Stimulated activated CD8-positive, alpha-beta memory T cell treated with anti-CD3 and anti-CD28 coated beads, Interleukin-15, amount 100 ng/mL, for 48 hours (primary cell): ENCODE measurements around the gene RASL11A.
A peak's percentile ranks its signal among the peaks of the same experiment; 100 is the strongest.
"Not testable (repeated sequence)": the region's sequence is repeated elsewhere in the genome, so short reads cannot be mapped to it uniquely, and the experiment has no call there.

Experiments used
- DNase-seq, 2 donors: peaks; one replicate each; pipeline ENCODE4 v3.0.0-alpha.2; 2020; ENCODE audit warnings: low read depth in 2 of 2

RASL11A gene

DNA sequence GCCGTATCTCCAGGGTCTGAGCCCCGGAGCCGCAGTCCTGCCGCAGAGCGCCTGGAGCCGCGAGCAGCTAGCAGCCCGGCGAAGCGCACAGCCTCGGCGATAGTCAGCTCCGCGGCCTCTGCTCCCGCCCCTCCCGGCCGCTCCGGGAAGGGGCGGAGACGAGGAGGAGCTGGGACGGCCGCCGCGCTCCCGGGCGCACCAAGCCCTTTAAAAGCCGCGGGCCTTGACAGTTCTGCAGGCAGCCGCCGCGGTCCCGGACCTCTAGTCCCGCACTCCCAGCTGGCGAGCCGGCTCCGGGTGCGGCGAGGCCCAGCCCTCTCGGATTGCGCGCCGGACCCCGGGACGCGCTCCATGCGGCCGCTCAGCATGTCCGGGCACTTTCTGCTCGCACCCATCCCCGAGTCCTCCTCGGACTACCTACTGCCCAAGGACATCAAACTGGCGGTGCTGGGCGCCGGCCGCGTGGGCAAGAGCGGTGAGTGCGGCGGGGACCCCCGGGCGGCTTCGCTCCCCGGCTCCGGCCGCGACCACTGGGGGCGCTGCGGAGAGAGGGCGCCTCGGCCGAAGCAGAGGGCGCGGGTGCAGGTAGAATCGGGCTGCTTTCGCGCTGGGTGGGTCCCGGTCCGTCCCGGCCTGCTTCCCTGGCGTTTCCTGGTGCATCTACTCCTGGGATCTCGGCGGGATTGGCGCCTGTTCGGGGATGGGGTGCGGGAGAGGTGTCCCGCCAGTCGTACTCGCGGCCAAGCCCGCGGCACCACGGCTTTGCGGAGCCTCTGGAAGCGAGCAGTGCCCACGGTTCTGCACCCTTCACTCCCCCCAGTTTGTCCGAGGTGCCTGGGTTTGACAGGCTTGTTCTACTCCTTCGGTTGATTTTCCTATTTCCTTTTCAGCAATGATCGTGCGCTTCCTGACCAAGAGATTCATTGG is at the start of gene RASL11A:
RASL11A (plus strand) TSS at position 237 of the 927 bp plus-strand sequence; CDS start at position 352, 115 bp downstream.
- peak; percentile 51 to 54 for DNase-seq

- DNase-seq, result not testable (repeated sequence)
Measured at GRCh38 chr13:27222100-27222499, 48.5 kb upstream of the RASL11A start.

GRCh38 chr13:27226991-27227390 is 43.6 kb upstream of the RASL11A start:
- DNase-seq, result no peak

DNA sequence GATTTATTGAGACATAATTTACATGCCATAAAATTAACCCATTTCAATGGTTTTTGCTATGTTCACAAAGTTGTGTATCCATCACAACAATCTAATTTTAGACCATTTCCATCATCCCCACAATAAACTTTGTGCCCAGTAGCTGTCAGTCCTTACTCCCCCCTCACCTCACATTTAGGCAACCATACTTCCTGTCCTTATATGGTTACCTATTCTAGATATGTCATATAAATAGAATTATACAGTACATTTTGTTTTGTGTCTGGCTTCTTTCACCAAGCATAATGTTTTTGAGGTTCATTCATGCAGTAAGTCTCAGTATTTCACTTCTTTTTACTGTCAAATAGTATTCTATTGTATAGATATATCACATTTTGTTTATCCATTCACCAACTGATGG is 42.5 kb upstream of the RASL11A start:
- DNase-seq, result no peak

- DNase-seq, result no peak
Measured at GRCh38 chr13:27229642-27230041, 41.0 kb upstream of the RASL11A start.

- no peak for DNase-seq
Measured at GRCh38 chr13:27233964-27234363, 36.7 kb upstream of the RASL11A start.

GRCh38 chr13:27236478-27236877 is 34.2 kb upstream of the RASL11A start:
- DNase-seq, result no peak

DNA sequence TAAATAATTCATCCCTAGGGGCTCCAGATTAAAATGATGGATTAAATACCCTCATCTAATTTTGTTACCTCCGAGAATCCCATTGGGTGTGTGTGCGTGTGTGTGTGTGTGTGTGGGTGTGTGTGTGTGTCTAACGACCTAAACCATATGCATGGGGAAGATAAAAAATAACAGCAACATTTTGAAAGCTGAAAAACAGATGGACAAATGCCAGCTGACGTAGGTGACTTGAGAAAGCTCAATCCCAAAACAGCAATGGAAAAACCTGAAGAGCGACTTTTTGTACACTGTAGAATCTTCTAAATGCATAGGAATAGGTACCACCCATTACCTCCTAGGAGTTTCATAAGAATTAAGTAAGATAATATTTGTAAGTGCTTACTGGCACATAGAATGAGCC is 27.9 kb upstream of the RASL11A start:
- no peak for DNase-seq

DNA sequence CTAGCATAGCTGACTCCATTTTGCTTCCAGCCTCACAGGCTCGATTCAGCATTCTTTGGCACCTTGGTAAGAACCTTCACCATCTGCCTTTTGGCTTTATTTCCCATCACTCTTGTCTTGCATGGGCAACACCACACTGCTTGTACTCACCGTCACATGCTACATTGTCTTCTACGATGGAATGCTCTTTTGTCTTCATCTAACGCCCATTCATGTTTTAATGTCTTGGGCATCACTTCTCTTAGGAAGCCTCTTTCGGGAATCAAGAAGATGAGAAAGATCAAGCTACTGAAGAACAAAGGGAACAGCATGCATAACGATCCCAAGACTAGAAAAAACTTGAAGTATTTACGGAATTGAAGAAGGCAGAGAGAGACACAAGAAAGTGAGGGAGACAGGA is 25.0 kb upstream of the RASL11A start:
- DNase-seq, result no peak

DNA sequence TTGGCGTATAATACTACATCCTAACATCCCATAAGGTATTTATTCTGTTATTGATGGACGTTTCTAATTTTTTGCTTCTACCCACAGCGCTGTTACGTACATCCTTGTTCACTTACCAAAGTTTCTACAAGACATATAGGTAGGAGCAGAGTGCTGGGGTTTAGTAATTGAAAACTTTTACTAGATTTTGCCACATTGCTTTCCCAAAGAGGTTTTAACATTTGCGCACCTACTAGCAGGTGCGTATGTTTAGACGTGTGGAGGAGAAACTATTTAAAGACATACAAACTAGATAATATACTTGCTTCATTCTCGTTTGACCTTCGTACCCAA is 19.8 kb upstream of the RASL11A start:
- no peak for DNase-seq

- DNase-seq, result peak; percentile 79 to 81
Measured at GRCh38 chr13:27251166-27252091, 19.2 kb upstream of the RASL11A start, which contains the start of gene RPL21. TSS of gene RPL21 (plus strand) at chr13:27251558. CDS start at chr13:27253777, 2,219 bp downstream.

DNA sequence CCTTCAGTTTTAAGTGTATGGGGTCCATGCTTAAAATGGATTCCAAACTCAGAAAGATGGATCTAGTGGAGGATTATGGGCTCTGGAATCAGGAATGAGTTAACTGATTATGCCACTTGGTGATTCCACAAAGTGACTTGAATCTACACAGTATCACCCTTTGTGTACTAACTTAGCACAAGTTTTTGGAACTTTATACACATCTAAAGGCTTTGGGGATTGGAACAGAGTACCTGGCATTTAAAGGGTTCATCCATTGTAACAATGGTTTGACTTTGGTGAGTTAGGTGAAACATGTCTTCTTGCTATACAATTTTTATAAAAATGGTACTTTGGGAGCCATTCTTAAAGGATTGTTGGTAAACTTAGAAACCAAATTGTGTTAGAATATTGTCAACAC is 18.2 kb upstream of the RASL11A start:
- no peak for DNase-seq

- no peak for DNase-seq
Measured at GRCh38 chr13:27257233-27257568, 13.4 kb upstream of the RASL11A start.

DNA sequence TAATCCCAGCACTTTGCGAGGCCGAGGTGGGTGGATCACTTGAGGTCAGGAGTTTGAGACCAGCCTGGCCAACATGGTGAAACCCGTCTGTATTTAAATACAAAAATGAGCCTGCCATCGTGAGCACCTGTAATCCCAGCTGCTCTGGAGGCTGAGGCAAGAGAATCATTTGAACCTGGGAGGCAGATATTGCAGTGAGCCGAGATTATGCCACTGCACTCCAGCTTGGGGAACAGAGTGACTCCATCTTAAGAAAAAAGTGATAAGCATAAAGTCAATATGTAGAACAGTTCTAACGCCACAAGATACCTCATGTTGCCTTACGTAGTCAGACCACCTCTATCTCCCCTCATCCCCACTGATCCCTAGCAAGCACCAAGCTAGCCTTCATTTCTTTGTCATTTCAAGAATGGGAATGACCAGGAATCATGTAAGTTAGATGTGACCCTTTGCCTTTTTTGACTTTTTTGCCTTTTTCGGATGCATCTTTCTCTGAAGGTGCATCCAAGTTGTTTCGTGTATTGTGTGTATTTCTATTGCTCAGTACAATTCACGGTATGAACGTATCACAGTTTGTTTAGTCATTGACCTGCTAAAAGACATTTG is 12.9 kb upstream of the RASL11A start:
- DNase-seq, result no peak

- no peak for DNase-seq
Measured at GRCh38 chr13:27258637-27259386, 11.8 kb upstream of the RASL11A start.

DNA sequence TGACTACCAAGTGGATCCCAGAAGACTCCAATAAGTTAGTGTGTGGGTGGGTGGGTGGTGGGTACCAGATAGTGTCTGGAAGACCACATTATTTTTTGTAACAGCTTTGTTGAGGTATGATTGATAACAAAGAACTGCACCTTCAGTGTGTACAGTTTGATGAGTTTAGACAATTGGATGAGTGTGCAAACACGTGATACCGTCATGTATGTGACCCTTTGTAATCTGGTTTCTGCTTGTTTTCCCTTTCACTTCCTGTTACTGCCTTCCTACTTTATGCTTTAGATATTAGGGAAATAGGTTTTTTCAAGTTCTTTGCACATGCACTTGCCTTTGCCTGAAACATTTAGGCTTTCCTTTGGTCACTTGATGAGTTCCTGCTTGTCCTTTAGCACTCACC is 10.8 kb upstream of the RASL11A start:
- DNase-seq, result no peak

- DNase-seq, result no peak
Measured at GRCh38 chr13:27261396-27261795, 9.2 kb upstream of the RASL11A start.

DNA sequence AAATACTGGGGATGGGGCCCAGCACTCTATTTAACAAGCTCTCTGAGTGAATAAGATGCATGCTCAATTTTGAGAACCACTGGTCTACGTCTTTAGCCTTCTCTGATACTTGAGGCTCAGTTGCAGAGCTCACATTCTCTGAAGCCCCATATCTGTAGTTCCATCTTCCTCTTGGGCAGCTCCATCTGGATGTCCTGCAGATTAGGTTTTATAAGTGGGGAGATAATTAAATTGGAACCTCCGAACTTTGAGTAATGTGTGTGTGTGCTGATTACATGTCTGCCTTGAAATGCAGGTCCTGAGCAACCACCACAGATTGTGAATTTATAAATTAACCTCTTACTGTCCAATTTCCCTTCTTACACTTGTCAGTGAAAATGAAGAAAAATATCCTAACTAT is 7.2 kb upstream of the RASL11A start:
- no peak for DNase-seq

DNA sequence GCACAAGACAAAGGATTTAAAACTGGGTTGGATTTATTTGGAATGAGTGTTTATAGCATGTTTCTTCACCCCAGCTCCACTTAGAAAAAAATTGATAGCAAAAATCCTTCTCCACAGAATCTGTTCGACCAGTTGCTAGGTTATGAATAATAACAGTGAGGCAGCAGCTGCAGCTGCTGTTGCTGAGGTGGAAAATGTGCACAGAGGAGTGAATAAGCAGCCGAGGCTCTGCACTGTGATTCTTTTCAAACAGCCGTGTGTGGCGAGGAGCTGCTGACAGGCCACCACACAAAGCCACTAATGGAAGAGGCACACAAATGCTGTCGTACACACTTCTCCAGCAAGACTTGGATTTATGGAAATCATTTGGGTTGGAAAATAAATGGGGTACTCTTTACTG is 6.4 kb upstream of the RASL11A start:
- no peak for DNase-seq

- no peak for DNase-seq
Measured at GRCh38 chr13:27264648-27265047, 6.0 kb upstream of the RASL11A start.

DNA sequence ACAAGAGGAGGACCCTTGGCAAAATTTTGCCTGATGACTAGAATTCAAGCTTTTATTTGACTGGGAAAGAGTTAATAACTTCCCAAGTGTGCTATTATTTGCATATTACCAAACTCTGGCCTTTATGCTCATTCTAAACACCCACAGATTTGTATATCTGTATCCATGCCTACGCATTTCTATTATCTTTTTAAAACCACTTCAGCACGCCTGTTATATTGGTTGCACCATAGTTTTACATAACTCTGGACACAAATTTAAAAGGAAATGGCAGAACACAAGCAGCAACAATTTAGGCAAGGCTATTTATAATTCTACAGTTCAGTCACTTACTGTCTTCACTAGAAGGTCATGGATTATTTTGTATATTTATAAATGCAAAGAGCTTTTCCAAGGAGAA is 3.7 kb upstream of the RASL11A start:
- DNase-seq, result no peak

GRCh38 chr13:27267596-27267995 is 3.0 kb upstream of the RASL11A start:
- no peak for DNase-seq
